LNCaP clone FGC (cell line): ENCODE results near the gene SIPA1L3.

Experiments
- DNase-seq: peaks from one replicate; pipeline ENCODE4 v3.0.0-alpha.2; 2011; ENCODE audit warnings: low read depth
- H3K4me3 ChIP-seq: 2 replicates; pipeline ENCODE4 v1.5.1; 2011; ENCODE audit warnings: mild to moderate bottlenecking, low read depth, low read length, control low read depth
- TF ChIP-seq, protein P1 (sequence below): IDR thresholded peaks from 2 replicates; pipeline ENCODE4 v1.5.1; 2012; ENCODE audit warnings: mild to moderate bottlenecking; ENCODE audit not compliant: control insufficient read depth, insufficient read depth; ENCODE audit errors: extremely low read depth

The SIPA1L3 gene

DNA sequence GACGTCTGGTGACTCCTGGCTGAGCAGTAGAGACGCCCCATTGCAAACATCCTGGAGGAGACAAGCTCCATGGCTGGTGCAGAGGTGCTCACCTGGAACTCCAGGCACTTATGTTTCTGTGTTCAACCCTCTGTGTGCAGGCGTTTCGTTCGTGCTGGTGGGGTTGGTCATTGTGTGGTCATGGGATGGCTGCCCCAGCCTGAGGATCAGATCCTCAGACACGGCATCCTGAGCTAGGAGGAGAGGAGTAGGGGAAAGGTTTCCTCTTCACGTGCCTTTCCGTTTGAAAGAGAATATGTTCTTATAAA lies 87.8 kb downstream of the SIPA1L3 start:
- TF ChIP-seq, protein P1, sequence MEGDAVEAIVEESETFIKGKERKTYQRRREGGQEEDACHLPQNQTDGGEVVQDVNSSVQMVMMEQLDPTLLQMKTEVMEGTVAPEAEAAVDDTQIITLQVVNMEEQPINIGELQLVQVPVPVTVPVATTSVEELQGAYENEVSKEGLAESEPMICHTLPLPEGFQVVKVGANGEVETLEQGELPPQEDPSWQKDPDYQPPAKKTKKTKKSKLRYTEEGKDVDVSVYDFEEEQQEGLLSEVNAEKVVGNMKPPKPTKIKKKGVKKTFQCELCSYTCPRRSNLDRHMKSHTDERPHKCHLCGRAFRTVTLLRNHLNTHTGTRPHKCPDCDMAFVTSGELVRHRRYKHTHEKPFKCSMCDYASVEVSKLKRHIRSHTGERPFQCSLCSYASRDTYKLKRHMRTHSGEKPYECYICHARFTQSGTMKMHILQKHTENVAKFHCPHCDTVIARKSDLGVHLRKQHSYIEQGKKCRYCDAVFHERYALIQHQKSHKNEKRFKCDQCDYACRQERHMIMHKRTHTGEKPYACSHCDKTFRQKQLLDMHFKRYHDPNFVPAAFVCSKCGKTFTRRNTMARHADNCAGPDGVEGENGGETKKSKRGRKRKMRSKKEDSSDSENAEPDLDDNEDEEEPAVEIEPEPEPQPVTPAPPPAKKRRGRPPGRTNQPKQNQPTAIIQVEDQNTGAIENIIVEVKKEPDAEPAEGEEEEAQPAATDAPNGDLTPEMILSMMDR, result no peak
- DNase-seq, result no peak
- no peak overlapping the region for H3K4me3 ChIP-seq

DNA sequence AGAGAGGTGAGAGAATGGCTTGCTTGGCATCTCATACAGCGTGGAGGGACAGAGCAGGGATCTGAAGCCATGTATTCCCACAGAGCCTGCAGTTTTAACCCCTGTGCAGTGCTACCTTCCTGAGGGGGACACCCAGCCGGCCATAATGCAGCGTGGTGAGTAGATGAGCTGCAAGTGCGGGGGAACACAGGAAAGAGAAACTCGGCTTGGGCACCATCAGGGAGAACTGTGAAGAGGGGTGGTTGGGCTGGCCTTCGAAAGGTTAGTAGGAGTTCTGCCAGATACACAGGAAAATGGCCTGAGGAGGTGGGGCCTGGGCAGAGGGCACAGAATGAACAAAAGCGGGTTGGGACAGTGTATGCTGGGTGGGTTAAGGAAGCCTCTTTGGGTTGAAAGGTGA lies 88.3 kb downstream of the SIPA1L3 start:
- TF ChIP-seq, protein P1, result no peak
- H3K4me3 ChIP-seq, result no peak overlapping the region
- DNase-seq, result no peak

DNA sequence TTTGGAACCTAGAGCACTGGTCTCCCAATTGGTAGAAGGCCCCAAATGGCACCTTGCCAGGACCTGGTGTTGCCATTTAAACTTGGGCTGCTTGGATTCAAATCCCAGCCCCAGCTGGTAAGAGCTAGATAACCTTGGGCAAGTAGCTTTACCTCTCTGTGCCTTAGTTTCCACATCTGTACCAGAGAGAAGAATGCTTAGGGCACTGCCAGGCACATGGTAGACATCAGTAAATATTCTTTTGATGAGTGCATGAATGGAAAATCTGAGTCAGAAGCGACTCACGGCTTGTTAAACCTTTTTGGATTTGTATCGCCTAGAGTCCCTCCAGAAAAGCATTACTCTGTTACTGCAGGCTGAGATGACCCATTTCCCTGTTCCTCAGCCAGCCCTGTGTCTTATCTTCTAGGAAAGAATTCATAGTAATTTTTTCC lies 90.9 kb downstream of the SIPA1L3 start:
- H3K4me3 ChIP-seq, result no peak overlapping the region
- TF ChIP-seq, protein P1, result no peak
- DNase-seq, result no peak

DNA sequence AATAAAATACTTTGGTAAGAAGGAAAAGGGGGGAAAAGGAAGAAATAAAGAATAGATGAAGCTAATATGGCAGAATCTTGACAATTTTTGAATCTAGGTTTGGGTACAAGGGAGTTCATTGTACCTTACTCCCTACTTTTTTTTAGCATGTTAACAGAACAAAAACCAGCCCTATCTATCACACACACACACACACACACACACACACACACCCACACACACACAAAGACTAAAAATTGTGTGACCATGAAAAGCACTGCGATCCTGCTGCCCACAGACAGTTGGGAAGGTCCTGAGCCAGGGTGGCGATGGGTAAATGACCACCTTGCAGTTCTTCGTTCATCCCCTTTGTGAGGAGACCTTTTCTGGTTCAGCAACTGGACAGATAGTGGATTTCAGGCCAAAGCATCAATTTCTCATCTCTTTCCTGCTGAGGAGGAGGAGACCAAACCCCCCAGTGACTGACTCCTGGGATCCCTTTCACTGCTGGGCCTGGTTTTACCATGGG lies 91.8 kb downstream of the SIPA1L3 start:
- DNase-seq, result no peak
- TF ChIP-seq, protein P1, result no peak
- no peak overlapping the region for H3K4me3 ChIP-seq

DNA sequence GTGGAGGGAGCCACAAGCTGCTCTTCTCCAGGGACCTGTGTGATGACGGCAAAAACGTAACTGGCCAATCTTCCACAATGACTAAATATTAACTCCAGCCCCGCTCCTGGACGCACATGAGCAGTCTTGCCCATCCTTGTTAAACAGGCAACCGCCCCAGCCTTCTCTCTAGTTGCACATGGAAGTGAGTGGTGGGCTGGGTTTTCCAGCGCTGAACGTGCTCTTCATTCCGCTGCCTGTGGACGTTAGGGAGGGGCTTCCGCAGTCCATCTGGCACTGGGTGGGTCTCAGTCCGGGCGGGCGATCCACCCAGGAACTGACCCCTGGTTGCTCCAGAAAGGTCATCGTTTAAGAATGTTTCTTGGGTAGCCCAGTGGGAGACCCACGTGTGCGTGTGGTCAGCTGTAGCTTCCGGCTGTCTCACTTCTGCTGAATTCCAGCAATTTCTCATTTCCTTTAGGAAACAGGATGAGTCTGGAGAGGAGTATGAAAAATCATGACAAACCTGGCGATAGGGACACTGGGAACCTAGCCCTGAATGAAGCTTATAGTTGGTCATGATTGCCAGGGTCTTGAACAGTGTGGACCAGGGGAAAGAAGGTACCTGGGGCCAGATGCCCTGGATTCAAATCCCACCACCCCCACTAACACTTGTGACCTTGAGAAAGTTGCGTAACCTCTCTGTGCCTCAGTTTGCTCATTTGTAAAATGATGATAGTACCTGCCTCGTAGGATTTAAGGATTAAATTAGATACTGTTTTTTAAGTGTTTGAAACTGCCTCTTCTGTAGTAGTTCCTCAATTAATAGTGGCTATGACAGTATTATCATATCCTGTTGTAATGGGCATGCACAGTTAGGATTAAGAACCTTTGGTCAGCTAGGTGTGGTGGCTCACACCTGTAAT lies 92.6 kb downstream of the SIPA1L3 start:
- DNase-seq, result no peak
- no peak overlapping the region for H3K4me3 ChIP-seq
- TF ChIP-seq, protein P1, result no peak

DNA sequence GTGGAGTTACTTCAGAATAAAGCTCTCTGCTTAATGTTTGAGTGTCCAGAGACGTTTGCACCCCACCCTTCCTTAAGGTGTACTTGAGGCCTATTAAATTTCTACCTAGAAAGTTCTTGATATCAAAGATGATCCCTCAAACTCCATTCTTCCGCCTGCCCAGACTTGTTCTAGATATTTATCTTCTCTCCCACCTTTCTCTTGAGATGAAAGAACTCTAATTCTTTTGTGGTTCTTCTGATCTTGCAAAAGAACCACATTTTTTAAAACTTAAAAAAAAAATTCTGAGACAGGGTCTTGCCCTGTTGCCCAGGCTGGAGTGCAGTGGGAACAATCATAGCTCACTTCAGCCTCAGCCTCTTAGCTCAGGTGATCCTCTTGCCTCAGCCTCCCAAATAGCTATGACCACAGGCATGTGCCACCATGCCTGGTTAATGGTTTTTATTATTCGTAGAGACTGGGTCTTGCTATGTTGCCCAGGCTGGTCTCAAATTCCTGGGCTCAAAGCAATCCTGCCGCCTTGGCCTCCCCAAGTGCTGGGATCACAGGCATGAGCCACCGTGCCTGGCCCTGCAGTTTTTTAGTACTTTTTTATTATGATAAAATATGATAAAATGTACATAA lies 94.3 kb downstream of the SIPA1L3 start:
- no peak for DNase-seq
- TF ChIP-seq, protein P1, result no peak
- no peak overlapping the region for H3K4me3 ChIP-seq
